ENCODE data around the gene PROSER3.

DNA sequence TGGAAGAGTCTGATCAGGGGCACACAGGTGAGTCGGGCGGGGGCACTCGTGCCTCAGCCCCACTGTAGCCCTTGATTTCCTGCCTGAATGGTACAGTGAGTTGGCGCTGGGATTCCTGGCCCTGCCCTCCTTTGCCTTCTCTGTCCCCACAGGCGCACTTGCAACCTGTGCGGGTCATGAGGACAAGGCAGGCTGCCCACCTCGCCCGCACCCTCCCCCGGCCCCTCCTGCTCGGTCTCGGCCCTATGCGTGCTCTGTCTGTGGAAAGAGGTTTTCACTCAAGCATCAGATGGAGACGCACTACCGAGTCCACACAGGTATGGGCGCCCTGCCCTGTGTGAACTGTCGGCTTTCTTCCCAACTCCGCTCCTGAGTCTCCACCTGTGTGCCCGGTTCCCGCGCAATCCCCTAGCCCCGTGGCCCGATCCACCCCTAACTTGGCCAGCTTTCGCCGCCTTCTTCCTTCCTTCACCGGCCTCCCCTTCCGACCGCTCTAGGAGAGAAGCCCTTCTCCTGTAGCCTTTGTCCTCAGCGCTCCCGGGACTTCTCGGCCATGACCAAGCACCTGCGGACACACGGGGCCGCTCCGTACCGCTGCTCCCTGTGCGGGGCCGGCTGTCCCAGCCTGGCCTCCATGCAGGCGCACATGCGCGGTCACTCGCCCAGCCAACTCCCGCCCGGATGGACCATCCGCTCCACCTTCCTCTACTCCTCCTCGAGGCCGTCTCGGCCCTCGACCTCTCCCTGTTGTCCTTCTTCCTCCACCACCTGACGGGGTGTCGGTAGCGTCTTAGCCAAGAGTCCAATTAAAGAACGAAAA, 41.8 kb upstream of the PROSER3 start:
- TF ChIP-seq, protein P1, sequence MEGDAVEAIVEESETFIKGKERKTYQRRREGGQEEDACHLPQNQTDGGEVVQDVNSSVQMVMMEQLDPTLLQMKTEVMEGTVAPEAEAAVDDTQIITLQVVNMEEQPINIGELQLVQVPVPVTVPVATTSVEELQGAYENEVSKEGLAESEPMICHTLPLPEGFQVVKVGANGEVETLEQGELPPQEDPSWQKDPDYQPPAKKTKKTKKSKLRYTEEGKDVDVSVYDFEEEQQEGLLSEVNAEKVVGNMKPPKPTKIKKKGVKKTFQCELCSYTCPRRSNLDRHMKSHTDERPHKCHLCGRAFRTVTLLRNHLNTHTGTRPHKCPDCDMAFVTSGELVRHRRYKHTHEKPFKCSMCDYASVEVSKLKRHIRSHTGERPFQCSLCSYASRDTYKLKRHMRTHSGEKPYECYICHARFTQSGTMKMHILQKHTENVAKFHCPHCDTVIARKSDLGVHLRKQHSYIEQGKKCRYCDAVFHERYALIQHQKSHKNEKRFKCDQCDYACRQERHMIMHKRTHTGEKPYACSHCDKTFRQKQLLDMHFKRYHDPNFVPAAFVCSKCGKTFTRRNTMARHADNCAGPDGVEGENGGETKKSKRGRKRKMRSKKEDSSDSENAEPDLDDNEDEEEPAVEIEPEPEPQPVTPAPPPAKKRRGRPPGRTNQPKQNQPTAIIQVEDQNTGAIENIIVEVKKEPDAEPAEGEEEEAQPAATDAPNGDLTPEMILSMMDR (IDR thresholded peaks at IDR 0.05): no peak
- no peak for TF ChIP-seq POLR2A (IDR thresholded peaks at IDR 0.05)

All from uterus (tissue), 2 donors.